Dedifferentiated amniotic fluid mesenchymal stem cell (primary cell): ENCODE measurements around the gene PIN1.
A peak's percentile ranks its signal among the peaks of the same experiment; 100 is the strongest.
"Not testable (repeated sequence)": the region's sequence is repeated elsewhere in the genome, so short reads cannot be mapped to it uniquely, and the experiment has no call there.

Experiments used
- DNase-seq: peaks from one replicate; pipeline ENCODE4 v3.0.0-alpha.2; 2016; ENCODE audit errors: extremely low spot score

PIN1 gene

GRCh38 chr19:9818734-9819595 lies 16.2 kb upstream of the PIN1 start, which contains the start of gene FBXL12:
TSS of gene FBXL12 (minus strand) at chr19:9819079. CDS start at chr19:9818813, 266 bp downstream.
- DNase-seq = peak; percentile 100

- no peak for DNase-seq
Observed at GRCh38 chr19:9819596-9819909, 15.6 kb upstream of the PIN1 start.

- not testable (repeated sequence) for DNase-seq
Observed at GRCh38 chr19:9820034-9820433, 15.1 kb upstream of the PIN1 start.

- no peak for DNase-seq
Observed at GRCh38 chr19:9823816-9824215, 11.3 kb upstream of the PIN1 start.

GRCh38 chr19:9827289-9828238 lies 7.6 kb upstream of the PIN1 start, which contains the start of gene UBL5:
TSS of gene UBL5 (plus strand) at chr19:9827918. CDS start at chr19:9828338, 420 bp downstream.
- peak; percentile 81 for DNase-seq

GRCh38 chr19:9828551-9829063 lies 6.5 kb upstream of the PIN1 start:
- DNase-seq = no peak

- no peak for DNase-seq
Observed at GRCh38 chr19:9834307-9834725, 802 bp upstream of the PIN1 start.

- DNase-seq = no peak
Observed at GRCh38 chr19:9835507-9835949, 410 bp downstream of the PIN1 start.

- peak; percentile 55 for DNase-seq
Observed at GRCh38 chr19:9836021-9836420, 903 bp downstream of the PIN1 start.

- DNase-seq = no peak
Observed at GRCh38 chr19:9838324-9838723, 3.2 kb downstream of the PIN1 start.

GRCh38 chr19:9839415-9839814 lies 4.3 kb downstream of the PIN1 start:
- no peak for DNase-seq

- no peak for DNase-seq
Observed at GRCh38 chr19:9842834-9843625, 7.9 kb downstream of the PIN1 start.

- not testable (repeated sequence) for DNase-seq
Observed at GRCh38 chr19:9843626-9844273, 8.6 kb downstream of the PIN1 start.

GRCh38 chr19:9847087-9847671 lies 12.1 kb downstream of the PIN1 start:
- peak; percentile 76 for DNase-seq

GRCh38 chr19:9848060-9848459 lies 12.9 kb downstream of the PIN1 start:
- DNase-seq = no peak

GRCh38 chr19:9848762-9849161 lies 13.6 kb downstream of the PIN1 start:
- DNase-seq = no peak

GRCh38 chr19:9849791-9850190 lies 14.7 kb downstream of the PIN1 start:
- no peak for DNase-seq

- no peak for DNase-seq
Observed at GRCh38 chr19:9850235-9850959, 15.3 kb downstream of the PIN1 start.

- DNase-seq = no peak
Observed at GRCh38 chr19:9854282-9854846, 19.2 kb downstream of the PIN1 start.
